B cell (primary cell): Measurements from ENCODE around the gene RBM38. TPM values are rescaled to one million over a fixed set of nuclear protein-coding genes. Genes with fewer than 3 reads are reported as not detected.
A peak's percentile ranks its signal among the peaks of the same experiment; 100 is the strongest.

Source experiments
- ATAC-seq: fragments of 200-7000 bp; cut with Tn5 transposase; one replicate; pipeline ENCODE4 v1.10.0; 2021; ENCODE audit warnings: low read depth, mild to moderate bottlenecking, moderate number of reproducible peaks, moderate library complexity
- CTCF ChIA-PET: fragments of 350-600 bp; sonication (Branson Sonifier 250); formaldehyde crosslinking; loops from one replicate; lab custom pipeline; 2021; ENCODE audit warnings: antibody characterized with exemption, inconsistent platforms; lab: Charles Lee
- POLR2A ChIA-PET: fragments of 350-600 bp; sonication (Branson Sonifier 250); formaldehyde crosslinking; loops from one replicate; lab custom pipeline; 2021; ENCODE audit warnings: antibody characterized with exemption; lab: Charles Lee
- DNase-seq: peaks from one replicate; pipeline ENCODE4 v3.0.0; 2013
- H2AFZ ChIP-seq: 2 replicates; pipeline ENCODE4 v1.6.1; 2012; ENCODE audit warnings: mild to moderate bottlenecking, low read depth, low read length; ENCODE audit not compliant: insufficient read depth, poor library complexity, severe bottlenecking
- H3K27ac ChIP-seq, 2 donors: 1 replicate in 1 of 2; 2 replicates in 1 of 2; pipeline ENCODE4 v1.5.1; 2012 to 2013; ENCODE audit warnings: low read length in 2 of 2, mild to moderate bottlenecking in 2 of 2, moderate library complexity in 1 of 2
- H3K27me3 ChIP-seq, 4 experiments: fragments of 200-600 bp in 1 of 4; sonication (generic) in 1 of 4; replicated peaks in 1 of 4; 1 replicate in 2 of 4; 2 replicates in 2 of 4; pipeline versions ENCODE4 v1.6.1 to v1.7.0; 2013 to 2016; ENCODE audit warnings: low read length in 3 of 4, mild to moderate bottlenecking in 2 of 4, mixed read lengths in 1 of 4, moderate library complexity in 1 of 4; ENCODE audit not compliant: insufficient read depth in 4 of 4, control insufficient read depth in 3 of 4; ENCODE audit errors: control extremely low read depth in 1 of 4
- H3K36me3 ChIP-seq, 2 experiments: replicated peaks in 1 of 2; 1 replicate in 1 of 2; 2 replicates in 1 of 2; pipeline versions ENCODE4 v1.6.1 to v1.7.1; 2013; ENCODE audit warnings: low read length in 1 of 2; ENCODE audit not compliant: insufficient read depth in 2 of 2, control insufficient read depth in 1 of 2; ENCODE audit errors: control extremely low read depth in 1 of 2, extremely low read depth in 1 of 2
- H3K4me1 ChIP-seq, 2 donors: fragments of 200-600 bp in 1 of 2; sonication (generic) in 1 of 2; 1 replicate in 1 of 2; 2 replicates in 1 of 2; pipeline versions ENCODE4 v1.5.1 to v1.6.1; 2013 to 2017; ENCODE audit warnings: low read length in 2 of 2; ENCODE audit not compliant: control insufficient read depth in 2 of 2, insufficient read depth in 2 of 2
- H3K4me2 ChIP-seq: replicated peaks from 2 replicates; pipeline ENCODE3; 2012; ENCODE audit warnings: mild to moderate bottlenecking, low read depth, low read length; ENCODE audit not compliant: poor library complexity, severe bottlenecking
- H3K4me3 ChIP-seq, 5 experiments: fragments of 200-600 bp in 1 of 5; sonication (generic) in 1 of 5; 1 replicate in 3 of 5; 2 replicates in 2 of 5; pipeline versions ENCODE4 v1.5.1 to v1.7.0; 2011 to 2016; ENCODE audit warnings: low read length in 4 of 5, mild to moderate bottlenecking in 4 of 5, low read depth in 2 of 5, control low read depth in 1 of 5, moderate library complexity in 1 of 5; ENCODE audit not compliant: insufficient read depth in 1 of 5; ENCODE audit errors: control extremely low read depth in 1 of 5, extremely low read depth in 1 of 5
- H3K79me2 ChIP-seq: fragments of 200-600 bp; sonication (generic); one replicate; pipeline ENCODE4 v1.6.0; 2016; ENCODE audit warnings: low read length; ENCODE audit not compliant: control insufficient read depth, insufficient read depth
- H3K9ac ChIP-seq: fragments of 200-600 bp; sonication (generic); 2 replicates; pipeline ENCODE4 v1.6.1; 2017; ENCODE audit warnings: mild to moderate bottlenecking, low read length, moderate library complexity
- H3K9me3 ChIP-seq, 3 donors: one replicate each; pipeline versions ENCODE4 v1.6.1 to v1.7.1; 2013; ENCODE audit warnings: low read length in 2 of 3; ENCODE audit not compliant: control insufficient read depth in 2 of 3, insufficient read depth in 1 of 3; ENCODE audit errors: control extremely low read depth in 1 of 3
- H4K20me1 ChIP-seq: 2 replicates; pipeline ENCODE4 v1.6.0; 2012; ENCODE audit warnings: mild to moderate bottlenecking, low read length; ENCODE audit not compliant: insufficient read depth, control insufficient read depth, poor library complexity, severe bottlenecking
- H3K27ac Mint-ChIP-seq: one replicate; pipeline ENCODE4 v1.8.0; 2021; ENCODE audit warnings: mixed read lengths
- H3K27me3 Mint-ChIP-seq: one replicate; pipeline ENCODE4 v1.8.0; 2021; ENCODE audit warnings: mixed read lengths
- H3K4me1 Mint-ChIP-seq: one replicate; pipeline ENCODE4 v1.8.0; 2021; ENCODE audit warnings: mixed read lengths
- H3K4me3 Mint-ChIP-seq: one replicate; pipeline ENCODE4 v1.8.0; 2021; ENCODE audit warnings: mixed read lengths
- H3K9me3 Mint-ChIP-seq: one replicate; pipeline ENCODE4 v1.8.0; 2022; ENCODE audit warnings: mixed read lengths; ENCODE audit not compliant: insufficient read depth
- EZH2 ChIP-seq: IDR thresholded peaks from 2 replicates; pipeline ENCODE4 v1.6.1; 2012; ENCODE audit warnings: borderline replicate concordance, low read depth, mild to moderate bottlenecking, moderate library complexity, low read length; ENCODE audit not compliant: insufficient read depth, poor library complexity, severe bottlenecking
- WGBS: methylation state at CpG from one replicate; pipeline ENCODE4 v1.1.5; 2013; ENCODE audit warnings: missing lambda C conversion rate; ENCODE audit not compliant: insufficient coverage; 5-methylcytosine and 5-hydroxymethylcytosine counted together
- intact Hi-C: fragments of 100-400 bp; cut with micrococcal nuclease; formaldehyde crosslinking; loops from one replicate; pipeline ENCODE4 v1.10.0; 2022
- polyA plus RNA-seq: library from polyadenylated mRNA; depleted of rRNA; stranded (reverse); fragments of >200 nt; gene quantifications from 2 replicates; pipeline ENCODE4 v1.2.3, GENCODE V29; 2012
- total RNA-seq, 2 donors: library from RNA; stranded (reverse); fragments of 120-200 nt in 1 of 2; gene quantifications; 1 replicate in 1 of 2; 2 replicates in 1 of 2; pipeline versions ENCODE4 v1.2.3 to v1.2.4, GENCODE V29; 2013 to 2022
- TF ChIP-seq, protein P1 (sequence below): fragments of 200-600 bp; IDR thresholded peaks from one replicate; pipeline ENCODE4 v1.8.0; 2022; ENCODE audit warnings: antibody characterized with exemption, mild to moderate bottlenecking

Gene RBM38
- total and polyA plus RNA-seq, 2 donors (not counting 1 experiment from before 2014, with no cell fraction given): 198 to 225 TPM

GRCh38 chr20:57433657-57434389 is 42.6 kb downstream of the RBM38 start:
- H3K9me3 Mint-ChIP-seq: no peaks in the 10 kb centered on the region
- Histone ChIP-seq H3K9ac (peak overlapping the region; percentile 7), H3K79me2 (no peaks in the 10 kb centered on the region), H4K20me1 (no peaks in the 10 kb centered on the region), H3K4me3 (peak overlapping the region in 1 of 5 experiments; percentile 11), H3K4me2 (peak overlapping the region; percentile 71), H2AFZ (peak overlapping the region; percentile 19), H3K36me3 (no peaks in the 10 kb centered on the region), H3K4me1 (peaks cover 73 to 78% of the 10 kb centered on the region in 2 donors), H3K27ac (peak overlapping the region; percentile 87 to 93), H3K9me3 (peaks cover 0 to 23% (median 0%) of the 10 kb centered on the region in 3 donors), H3K27me3 (no peaks in the 10 kb centered on the region)
- intact Hi-C loops: loop anchor here (1.0 to 10.0 kb wide), 5 partner anchors 16 to 61 kb away; no protein-coding TSS in a partner anchor
- H3K4me3 Mint-ChIP-seq: peak overlapping the region; percentile 56
- DNase-seq (peak; percentile 61), ATAC-seq (peak; percentile 34)
- peak overlapping the region; percentile 89 for H3K27ac Mint-ChIP-seq
- H3K27me3 Mint-ChIP-seq: no peaks in the 10 kb centered on the region
- CTCF ChIA-PET: interaction anchor here (0.9 to 4.2 kb wide), 10 partner anchors 29 to 53 kb away, joined by 3 to 46 read pairs (median 5); partner anchors contain the start of gene RBM38
- H3K4me1 Mint-ChIP-seq: peaks cover 83% of the 10 kb centered on the region
- 66% methylated on average over 14 of the region's 14 CpGs for WGBS
- no peak for TF ChIP-seq EZH2
- TF ChIP-seq, protein P1, sequence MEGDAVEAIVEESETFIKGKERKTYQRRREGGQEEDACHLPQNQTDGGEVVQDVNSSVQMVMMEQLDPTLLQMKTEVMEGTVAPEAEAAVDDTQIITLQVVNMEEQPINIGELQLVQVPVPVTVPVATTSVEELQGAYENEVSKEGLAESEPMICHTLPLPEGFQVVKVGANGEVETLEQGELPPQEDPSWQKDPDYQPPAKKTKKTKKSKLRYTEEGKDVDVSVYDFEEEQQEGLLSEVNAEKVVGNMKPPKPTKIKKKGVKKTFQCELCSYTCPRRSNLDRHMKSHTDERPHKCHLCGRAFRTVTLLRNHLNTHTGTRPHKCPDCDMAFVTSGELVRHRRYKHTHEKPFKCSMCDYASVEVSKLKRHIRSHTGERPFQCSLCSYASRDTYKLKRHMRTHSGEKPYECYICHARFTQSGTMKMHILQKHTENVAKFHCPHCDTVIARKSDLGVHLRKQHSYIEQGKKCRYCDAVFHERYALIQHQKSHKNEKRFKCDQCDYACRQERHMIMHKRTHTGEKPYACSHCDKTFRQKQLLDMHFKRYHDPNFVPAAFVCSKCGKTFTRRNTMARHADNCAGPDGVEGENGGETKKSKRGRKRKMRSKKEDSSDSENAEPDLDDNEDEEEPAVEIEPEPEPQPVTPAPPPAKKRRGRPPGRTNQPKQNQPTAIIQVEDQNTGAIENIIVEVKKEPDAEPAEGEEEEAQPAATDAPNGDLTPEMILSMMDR: no peak
- POLR2A ChIA-PET: interaction anchor here (1.1 to 2.3 kb wide), 5 partner anchors 32 to 43 kb away, joined by 3 to 10 read pairs (median 5); no protein-coding TSS in a partner anchor

DNA sequence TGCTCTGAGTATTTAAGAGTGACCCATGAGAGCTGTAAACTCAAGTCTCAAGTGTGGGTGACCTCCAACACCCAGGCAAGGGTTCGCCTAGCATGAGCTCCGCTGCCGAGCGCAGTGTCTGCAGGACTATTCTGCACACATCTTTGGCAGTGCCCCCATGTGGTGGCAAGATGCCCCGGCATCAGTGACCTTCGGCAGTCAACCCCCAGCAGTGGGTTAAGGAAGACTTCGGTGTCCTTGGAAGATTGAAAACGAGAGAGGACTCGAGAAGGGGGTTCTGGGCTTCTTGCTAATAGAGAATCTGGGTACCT is 43.1 kb downstream of the RBM38 start:
- 96% methylated on average over 9 of the region's 9 CpGs for WGBS
- H3K4me2 ChIP-seq: peak overlapping the region; percentile 71
- CTCF ChIA-PET: interaction anchor here (0.9 to 5.1 kb wide), 10 partner anchors 7 to 53 kb away, joined by 3 to 46 read pairs (median 5); partner anchors contain the start of gene RBM38

More for the DNA sequence above, 43.1 kb downstream of the RBM38 start:
- Mint-ChIP-seq H3K4me1 (peaks cover 78% of the 10 kb centered on the region), H3K9me3 (no peaks in the 10 kb centered on the region), H3K4me3 (peak overlapping the region; percentile 56), H3K27ac (peak overlapping the region; percentile 89), H3K27me3 (no peaks in the 10 kb centered on the region)
- Histone ChIP-seq H3K9me3 (peaks cover 0 to 23% (median 0%) of the 10 kb centered on the region in 3 donors), H3K4me3 (no peak overlapping the region), H3K36me3 (no peaks in the 10 kb centered on the region), H3K79me2 (no peaks in the 10 kb centered on the region), H3K27ac (peak overlapping the region in 1 of 2 donors; percentile 93), H4K20me1 (no peaks in the 10 kb centered on the region), H3K4me1 (peaks cover 68 to 73% of the 10 kb centered on the region in 2 donors), H3K27me3 (no peaks in the 10 kb centered on the region), H2AFZ (no peak overlapping the region), H3K9ac (no peak overlapping the region)
- POLR2A ChIA-PET: interaction anchor here (1.0 to 2.3 kb wide), 5 partner anchors 12 to 45 kb away, joined by 4 to 9 read pairs (median 6); no protein-coding TSS in a partner anchor
- intact Hi-C loops: loop anchor here (5.0 to 10.0 kb wide), 2 partner anchors 48 to 50 kb away; no protein-coding TSS in a partner anchor
- TF ChIP-seq EZH2: no peak
- TF ChIP-seq, protein P1: peak; percentile 21
- no peak for ATAC-seq
- peak; percentile 40 for DNase-seq
